Cardiac muscle cell (in vitro differentiated cells and primary cell): Measurements from ENCODE around the gene SH2D1B. TPM values are rescaled to one million over a fixed set of nuclear protein-coding genes. Genes with fewer than 3 reads are reported as not detected.
A peak's percentile ranks its signal among the peaks of the same experiment; 100 is the strongest.

Experiments used
- DNase-seq, 2 donors: peaks; one replicate each; pipeline versions ENCODE4 v3.0.0 to v3.0.0-alpha.2; 2010 to 2017; ENCODE audit warnings: low read depth in 1 of 2, low spot score in 1 of 2
- H3K27ac ChIP-seq: fragments of 200-600 bp; sonication (generic); 2 replicates; pipeline ENCODE4 v1.5.1; 2016
- H3K27me3 ChIP-seq: fragments of 200-600 bp; sonication (generic); 2 replicates; pipeline ENCODE4 v1.6.0; 2016; ENCODE audit warnings: control low read depth
- H3K36me3 ChIP-seq: fragments of 200-600 bp; sonication (generic); 2 replicates; pipeline ENCODE4 v1.5.1; 2016; ENCODE audit warnings: control low read depth
- H3K4me1 ChIP-seq: fragments of 200-600 bp; sonication (generic); 2 replicates; pipeline ENCODE4 v1.8.1; 2017; ENCODE audit warnings: low read depth, mild to moderate bottlenecking, mixed run types
- H3K4me3 ChIP-seq: fragments of 200-600 bp; sonication (generic); 2 replicates; pipeline ENCODE4 v1.5.1; 2016; ENCODE audit warnings: mild to moderate bottlenecking
- H3K9me3 ChIP-seq: fragments of 200-600 bp; sonication (generic); 2 replicates; pipeline ENCODE4 v1.5.1; 2017; ENCODE audit warnings: low read depth, mild to moderate bottlenecking, control low read depth
- CTCF ChIP-seq: IDR thresholded peaks from 2 replicates; pipeline ENCODE4 v1.5.1; 2012; ENCODE audit warnings: low read depth, mild to moderate bottlenecking, low read length
- polyA plus RNA-seq: library from polyadenylated mRNA; unstranded; fragments of >200 nt; fragmentation: Nextera tagmentation; extraction: Ambion mirVana; gene quantifications from 2 replicates; pipeline ENCODE4 v1.2.1, GENCODE V29; 2016
- total RNA-seq: library from RNA; depleted of rRNA; stranded (reverse); fragments of >200 nt; gene quantifications from 2 replicates; pipeline ENCODE4 v1.2.3, GENCODE V29; 2016

Gene SH2D1B
- total and polyA plus RNA-seq, 2 experiments from 2014 or later, result 0.06 to 0.26 TPM

- Histone ChIP-seq H3K4me1 (peaks cover 17% of the 10 kb centered on the region), H3K4me3 (no peak overlapping the region), H3K9me3 (no peaks in the 10 kb centered on the region), H3K36me3 (no peaks in the 10 kb centered on the region), H3K27me3 (no peaks in the 10 kb centered on the region), H3K27ac (no peak overlapping the region)
- TF ChIP-seq CTCF, result no peak
- no peak for DNase-seq
These were observed 15.6 kb downstream of the SH2D1B start for GRCh38 chr1:162396201-162396906.

- Histone ChIP-seq H3K27ac (no peak overlapping the region), H3K36me3 (no peaks in the 10 kb centered on the region), H3K4me1 (no peaks in the 10 kb centered on the region), H3K4me3 (no peak overlapping the region), H3K9me3 (no peaks in the 10 kb centered on the region), H3K27me3 (no peaks in the 10 kb centered on the region)
- peak; percentile 88 for TF ChIP-seq CTCF
- peak; percentile 48 to 68 for DNase-seq
These were observed 20.0 kb downstream of the SH2D1B start for GRCh38 chr1:162391790-162392563.

DNA sequence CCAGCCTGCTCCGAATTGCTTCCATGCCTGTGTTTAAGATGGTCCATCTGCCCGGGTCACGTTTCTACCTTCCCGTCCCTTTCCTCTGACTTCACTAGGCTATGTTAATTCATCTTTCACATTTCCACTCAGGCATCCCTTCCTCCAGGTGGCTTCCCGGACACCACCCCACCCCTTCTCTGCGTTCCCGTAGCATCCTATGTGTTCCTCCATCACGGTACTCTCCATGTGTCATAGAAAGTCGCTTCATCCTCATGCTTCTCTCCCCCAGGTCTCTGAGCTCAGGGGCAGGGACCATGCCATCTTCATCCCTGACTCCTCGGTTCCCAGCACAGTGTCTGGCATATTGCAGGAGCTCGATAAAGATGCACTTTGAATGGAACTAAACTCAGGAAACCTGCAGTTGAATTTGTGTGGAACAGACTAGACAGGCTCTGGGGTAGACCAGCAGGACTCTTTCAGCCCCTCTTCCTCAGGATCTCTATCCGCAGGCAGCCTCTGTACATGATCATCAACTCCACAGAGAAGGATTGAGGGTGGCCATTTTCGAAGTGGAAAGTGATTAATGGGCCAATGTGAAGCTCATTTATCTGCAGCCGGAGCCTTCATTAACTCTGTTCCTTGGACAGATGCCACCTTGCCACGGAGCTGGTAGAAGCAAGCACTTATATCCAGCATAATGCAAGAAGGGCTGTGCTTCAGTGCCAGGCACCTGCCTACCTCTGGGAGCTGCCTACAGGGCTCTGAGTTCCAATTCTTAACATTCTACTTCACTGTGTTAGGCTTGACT, 21.3 kb downstream of the SH2D1B start:
- H3K9me3 ChIP-seq, result no peaks in the 10 kb centered on the region
- DNase-seq, result no peak
- no peaks in the 10 kb centered on the region for H3K27me3 ChIP-seq
- H3K36me3 ChIP-seq, result no peaks in the 10 kb centered on the region
- H3K27ac ChIP-seq, result no peak overlapping the region
- no peaks in the 10 kb centered on the region for H3K4me1 ChIP-seq
- TF ChIP-seq CTCF, result no peak
- no peak overlapping the region for H3K4me3 ChIP-seq

- Histone ChIP-seq H3K27me3 (no peaks in the 10 kb centered on the region), H3K27ac (no peak overlapping the region), H3K4me1 (no peaks in the 10 kb centered on the region), H3K9me3 (no peaks in the 10 kb centered on the region), H3K36me3 (no peaks in the 10 kb centered on the region), H3K4me3 (no peak overlapping the region)
- DNase-seq, result no peak
- no peak for TF ChIP-seq CTCF
These were observed 22.0 kb downstream of the SH2D1B start for GRCh38 chr1:162389971-162390370.

DNA sequence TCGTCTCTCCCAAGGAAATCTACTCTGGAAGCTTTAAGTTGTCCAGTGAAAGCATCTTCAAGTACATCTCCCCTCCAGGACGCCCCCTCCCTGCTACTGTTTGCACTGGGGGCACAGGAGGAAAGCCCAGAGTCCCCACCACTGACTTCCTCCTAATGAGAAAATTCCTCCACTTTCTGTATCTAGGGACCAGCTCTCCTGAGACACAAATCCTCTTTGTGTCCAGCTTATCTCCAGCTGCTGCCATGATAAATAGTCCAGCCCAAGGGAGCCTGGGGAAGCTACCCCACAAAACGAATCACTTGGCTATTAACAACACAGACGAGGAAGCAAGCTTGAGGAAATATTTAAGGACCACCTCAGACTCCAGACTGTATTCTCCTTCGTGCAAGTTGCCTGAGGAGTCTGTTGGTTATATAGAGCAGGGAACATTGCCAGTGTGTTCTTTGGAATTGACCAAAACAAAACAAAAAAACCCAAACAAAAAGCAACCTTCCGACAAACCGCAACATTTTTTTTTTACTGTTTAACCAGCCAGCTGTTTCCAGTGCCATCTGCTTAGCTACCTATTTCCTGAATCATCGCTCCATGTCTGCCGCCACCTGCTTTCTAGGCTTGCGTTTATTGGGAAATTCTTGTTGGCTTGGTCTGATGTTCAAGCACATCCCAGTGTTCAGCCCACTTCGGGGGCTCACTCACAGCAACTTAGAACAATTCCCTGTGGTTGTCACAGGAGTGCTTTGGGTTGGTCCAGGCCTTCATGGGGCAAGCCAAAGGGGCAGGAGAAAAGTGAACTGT, 22.7 kb downstream of the SH2D1B start:
- Histone ChIP-seq H3K9me3 (no peaks in the 10 kb centered on the region), H3K4me3 (no peak overlapping the region), H3K36me3 (no peaks in the 10 kb centered on the region), H3K27ac (no peak overlapping the region), H3K4me1 (no peaks in the 10 kb centered on the region), H3K27me3 (no peaks in the 10 kb centered on the region)
- no peak for TF ChIP-seq CTCF
- peak in 1 of 2 donors; percentile 49 for DNase-seq
